GM12892 (cell line): ENCODE results near the gene GLRX3.

Experiments
- POLR2A ChIP-seq: IDR thresholded peaks from 2 replicates; pipeline ENCODE4 v1.6.1; 2011; ENCODE audit warnings: low read depth, low read length, control low read depth
- POLR2AphosphoS5 ChIP-seq: IDR thresholded peaks from 2 replicates; pipeline ENCODE4 v1.6.1; 2011; ENCODE audit warnings: low read depth, low read length, control low read depth
- TAF1 ChIP-seq: IDR thresholded peaks from 2 replicates; pipeline ENCODE4 v1.6.1; 2011; ENCODE audit warnings: low read depth, mild to moderate bottlenecking, control low read depth, low read length, borderline replicate concordance

- no peak for TF ChIP-seq POLR2AphosphoS5
- TF ChIP-seq POLR2A: no peak
- no peak for TF ChIP-seq TAF1
Observed at GRCh38 chr10:130138479-130138866, 2.3 kb downstream of the GLRX3 start.
